IMR-90 (cell line): ENCODE results near the gene SLC25A40. TPM values are rescaled to one million over a fixed set of nuclear protein-coding genes. Genes with fewer than 3 reads are reported as not detected.

Experiments
- ATAC-seq: fragments of 200-7000 bp; cut with Tn5 transposase; 2 replicates; pipeline ENCODE4 v1.9.1; 2020; ENCODE audit warnings: low read depth, mild to moderate bottlenecking, moderate library complexity
- BruUV-seq: library from RNA; stranded (reverse); fragments of 400-500 nt; replicated peaks from 2 replicates; lab custom pipeline; 2021; lab: Mats Ljungman, UMichigan
- CTCF ChIA-PET: fragments of 300-600 bp; formaldehyde crosslinking; extraction: SDS; loops from one replicate; lab custom pipeline; 2021; ENCODE audit warnings: antibody characterized with exemption; lab: Yijun Ruan, JAX
- POLR2A ChIA-PET: fragments of 300-600 bp; sonication (Branson Sonifier 250); formaldehyde crosslinking; loops from one replicate; lab custom pipeline; 2022; ENCODE audit warnings: antibody characterized with exemption; ENCODE audit not compliant: unreplicated experiment; lab: Charles Lee
- DNase-seq: peaks from one replicate; pipeline ENCODE4 v3.0.0; 2013
- H2AFZ ChIP-seq: replicated peaks from 2 replicates; pipeline ENCODE3; 2013; ENCODE audit warnings: low read length, mild to moderate bottlenecking; ENCODE audit not compliant: poor library complexity
- H2AK5ac ChIP-seq: 2 replicates; pipeline ENCODE4 v1.6.1; 2013; ENCODE audit warnings: low read depth, low read length, inconsistent platforms
- H2AK9ac ChIP-seq: replicated peaks from 2 replicates; pipeline ENCODE3; 2013; ENCODE audit warnings: mild to moderate bottlenecking, low read depth, low read length, moderate library complexity; ENCODE audit not compliant: poor library complexity
- H2BK120ac ChIP-seq: 2 replicates; pipeline ENCODE4 v1.6.1; 2013; ENCODE audit warnings: low read depth, low read length, inconsistent platforms
- H2BK15ac ChIP-seq: 3 replicates; pipeline ENCODE4 v1.6.1; 2013; ENCODE audit warnings: low read depth, low read length, inconsistent platforms
- H2BK20ac ChIP-seq: 2 replicates; pipeline ENCODE4 v1.6.1; 2013; ENCODE audit warnings: low read depth, mild to moderate bottlenecking, inconsistent platforms, low read length, moderate library complexity
- H2BK5ac ChIP-seq: 2 replicates; pipeline ENCODE4 v1.6.1; 2013; ENCODE audit warnings: mild to moderate bottlenecking, low read depth, low read length, inconsistent platforms; ENCODE audit not compliant: poor library complexity, severe bottlenecking
- H3K14ac ChIP-seq: replicated peaks from 2 replicates; pipeline ENCODE4 v1.6.1; 2013; ENCODE audit warnings: low read depth, low read length, inconsistent platforms
- H3K18ac ChIP-seq: 2 replicates; pipeline ENCODE4 v1.6.1; 2013; ENCODE audit warnings: low read depth, low read length, control low read depth
- H3K23ac ChIP-seq: 2 replicates; pipeline ENCODE4 v1.6.1; 2013; ENCODE audit warnings: low read depth, low read length, inconsistent platforms
- H3K27ac ChIP-seq: 2 replicates; pipeline ENCODE4 v1.5.1; 2013; ENCODE audit warnings: mild to moderate bottlenecking, control low read depth, low read length; ENCODE audit not compliant: insufficient read depth
- H3K27me3 ChIP-seq: 2 replicates; pipeline ENCODE4 v1.6.1; 2013; ENCODE audit warnings: low read length; ENCODE audit not compliant: control insufficient read depth, insufficient read depth
- H3K36me3 ChIP-seq: 2 replicates; pipeline ENCODE4 v1.6.1; 2013; ENCODE audit warnings: low read length, mixed read lengths; ENCODE audit not compliant: control insufficient read depth, insufficient read depth
- H3K4ac ChIP-seq: 2 replicates; pipeline ENCODE4 v1.6.1; 2013; ENCODE audit warnings: low read depth, low read length, inconsistent platforms
- H3K4me1 ChIP-seq: 2 replicates; pipeline ENCODE4 v1.6.1; 2013; ENCODE audit warnings: low read length, mixed read lengths; ENCODE audit not compliant: control insufficient read depth, insufficient read depth
- H3K4me2 ChIP-seq: 2 replicates; pipeline ENCODE4 v1.6.1; 2013; ENCODE audit warnings: low read depth, mild to moderate bottlenecking, control low read depth, low read length, moderate library complexity
- H3K4me3 ChIP-seq: 2 replicates; pipeline ENCODE4 v1.5.1; 2013; ENCODE audit warnings: low read depth, mild to moderate bottlenecking, control low read depth, low read length, moderate library complexity; ENCODE audit not compliant: insufficient read depth
- H3K56ac ChIP-seq: 2 replicates; pipeline ENCODE4 v1.6.1; 2013; ENCODE audit warnings: low read length, inconsistent platforms; ENCODE audit not compliant: insufficient read depth; ENCODE audit errors: extremely low read depth
- H3K79me1 ChIP-seq, 2 experiments: 2 replicates each; pipeline ENCODE4 v1.6.1; 2013; ENCODE audit warnings: low read length in 2 of 2, inconsistent platforms in 1 of 2, low read depth in 1 of 2
- H3K9ac ChIP-seq: 2 replicates; pipeline ENCODE4 v1.6.1; 2013; ENCODE audit warnings: low read depth, low read length, control low read depth
- H3K9me1 ChIP-seq: 2 replicates; pipeline ENCODE4 v1.6.1; 2013; ENCODE audit warnings: low read length, inconsistent platforms; ENCODE audit not compliant: insufficient read depth
- H3K9me3 ChIP-seq: 2 replicates; pipeline ENCODE4 v1.6.1; 2013; ENCODE audit warnings: low read length; ENCODE audit not compliant: control insufficient read depth, insufficient read depth
- H4K20me1 ChIP-seq: 2 replicates; pipeline ENCODE4 v1.6.1; 2013; ENCODE audit warnings: low read length, inconsistent platforms; ENCODE audit not compliant: insufficient read depth
- H4K5ac ChIP-seq: 2 replicates; pipeline ENCODE4 v1.6.1; 2013; ENCODE audit warnings: mild to moderate bottlenecking, low read depth, low read length, control low read depth
- H4K8ac ChIP-seq, 2 experiments: 2 replicates each; pipeline ENCODE4 v1.6.1; 2013; ENCODE audit warnings: low read depth in 2 of 2, low read length in 2 of 2, control low read depth in 1 of 2, inconsistent platforms in 1 of 2
- H4K91ac ChIP-seq: 2 replicates; pipeline ENCODE4 v1.6.1; 2013; ENCODE audit warnings: low read depth, low read length, inconsistent platforms; ENCODE audit not compliant: insufficient read depth
- BHLHE40 ChIP-seq: fragments of 150-350 bp; IDR thresholded peaks from 2 replicates; pipeline ENCODE4 v1.6.1; 2016; ENCODE audit warnings: mild to moderate bottlenecking, low read depth, low read length
- CEBPB ChIP-seq: IDR thresholded peaks from 2 replicates; pipeline ENCODE4 v1.6.1; 2012; ENCODE audit warnings: low read depth, low read length, improper control_type of control experiment
- CHD1 ChIP-seq: IDR thresholded peaks from 2 replicates; pipeline ENCODE4 v1.6.1; 2012; ENCODE audit warnings: low read depth, low read length, improper control_type of control experiment
- MAFK ChIP-seq: IDR thresholded peaks from 2 replicates; pipeline ENCODE4 v1.6.1; 2012; ENCODE audit warnings: low read depth, low read length, improper control_type of control experiment
- MXI1 ChIP-seq: IDR thresholded peaks from 2 replicates; pipeline ENCODE4 v1.6.1; 2012; ENCODE audit warnings: low read depth, mild to moderate bottlenecking, low read length, moderate library complexity, borderline replicate concordance
- NFE2L2 ChIP-seq: fragments of 150-350 bp; IDR thresholded peaks from 2 replicates; pipeline ENCODE4 v1.6.1; 2016; ENCODE audit warnings: low read depth, mild to moderate bottlenecking, low read length
- POLR2A ChIP-seq: IDR thresholded peaks from 2 replicates; pipeline ENCODE4 v1.6.1; 2012; ENCODE audit warnings: mild to moderate bottlenecking, low read depth, low read length
- RAD21 ChIP-seq: IDR thresholded peaks from 2 replicates; pipeline ENCODE4 v1.6.1; 2012; ENCODE audit warnings: low read length, improper control_type of control experiment
- RCOR1 ChIP-seq: IDR thresholded peaks from 2 replicates; pipeline ENCODE4 v1.6.1; 2012; ENCODE audit warnings: mild to moderate bottlenecking, low read length, improper control_type of control experiment; ENCODE audit not compliant: insufficient replicate concordance
- RFX5 ChIP-seq: IDR thresholded peaks from 2 replicates; pipeline ENCODE4 v1.8.0; 2012; ENCODE audit warnings: low read depth, mild to moderate bottlenecking, low read length, moderate library complexity
- SMC3 ChIP-seq: fragments of 150-350 bp; IDR thresholded peaks from 2 replicates; pipeline ENCODE4 v1.6.1; 2016; ENCODE audit warnings: low read depth, mild to moderate bottlenecking, antibody characterized with exemption, low read length, moderate library complexity
- WGBS, 2 experiments: methylation state at CpG; one replicate each; pipeline versions ENCODE4 v1.1.5 to v1.1.7; 2013; ENCODE audit warnings: missing lambda C conversion rate in 2 of 2; ENCODE audit not compliant: insufficient read length in 1 of 2; ENCODE audit errors: extremely low coverage in 2 of 2; 5-methylcytosine and 5-hydroxymethylcytosine counted together
- dilution Hi-C: fragments of 300-500 bp; cut with HindIII; formaldehyde crosslinking; loops from one replicate; pipeline ENCODE4 v1.14.3; 2018; ENCODE audit warnings: low sequenced_read_pairs; ENCODE audit not compliant: unreplicated experiment
- in situ Hi-C: fragments of 300-500 bp; cut with MboI; formaldehyde crosslinking; loops from 3 replicates; pipeline ENCODE4 v1.14.3; 2019; ENCODE audit warnings: low sequenced_read_pairs, inconsistent platforms, mixed read lengths
- intact Hi-C: fragments of 100-400 bp; cut with micrococcal nuclease; formaldehyde crosslinking; loops from 2 replicates; pipeline ENCODE4 v1.10.0; 2022
- polyA plus RNA-seq, 3 experiments: library from polyadenylated mRNA; depleted of rRNA; stranded (reverse); fragments of >200 nt; gene quantifications; 2 replicates each; pipeline ENCODE4 v1.2.3, GENCODE V29; 2012; ENCODE audit warnings: low replicate concordance in 1 of 3
- total RNA-seq: library from RNA; depleted of rRNA; stranded (reverse); fragments of >200 nt; gene quantifications from 2 replicates; pipeline ENCODE4 v1.2.3, GENCODE V29; 2012
- TF ChIP-seq, protein P1 (sequence below): fragments of 150-350 bp; IDR thresholded peaks from 2 replicates; pipeline ENCODE4 v1.6.1; 2017; ENCODE audit warnings: mild to moderate bottlenecking, antibody characterized with exemption, low read length, low read depth
- TF ChIP-seq, protein P2 (sequence below): fragments of 150-350 bp; IDR thresholded peaks from 2 replicates; pipeline ENCODE4 v1.6.1; 2016; ENCODE audit warnings: low read depth, mild to moderate bottlenecking, low read length, moderate library complexity, borderline replicate concordance
- TF ChIP-seq, protein P3 (sequence below): conservative IDR thresholded peaks from 2 replicates; pipeline ENCODE4 v1.5.1; 2012; ENCODE audit warnings: mild to moderate bottlenecking, low read depth, low read length, improper control_type of control experiment

The SLC25A40 gene
- total and polyA plus RNA-seq, 2 of the 4 experiments (the other 2 are of a cell fraction): 4.7 to 6.1 TPM

DNA sequence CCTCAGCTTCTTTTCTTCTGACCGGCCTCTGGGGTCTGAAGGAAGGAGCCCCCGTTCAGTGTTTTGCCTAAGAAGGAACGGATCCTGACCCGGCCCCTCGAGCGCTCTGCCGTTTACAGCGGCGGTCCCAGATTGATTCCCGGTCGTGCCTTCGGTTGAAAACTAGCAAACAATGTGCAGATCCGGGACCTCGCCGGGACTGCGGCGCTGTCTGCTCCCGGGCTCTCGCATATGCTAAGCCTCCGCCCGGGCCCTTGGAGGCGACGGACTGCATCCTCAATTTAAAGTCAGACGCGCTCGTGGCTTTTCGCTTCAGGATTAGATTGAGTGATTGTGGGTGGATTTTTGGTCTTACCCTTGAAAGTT is 692 bp upstream of the SLC25A40 start:
- Histone ChIP-seq H2BK20ac (no peak overlapping the region), H2BK15ac (no peak overlapping the region), H3K36me3 (no peaks in the 10 kb centered on the region), H3K27me3 (no peaks in the 10 kb centered on the region), H3K18ac (no peak overlapping the region), H2AK5ac (no peak overlapping the region), H4K20me1 (no peaks in the 10 kb centered on the region), H3K4me1 (no peaks in the 10 kb centered on the region), H2BK120ac (0 out of 2 replicates have a peak overlapping the region, but pooled peaks have one; percentile 23), H3K9me3 (no peaks in the 10 kb centered on the region), H3K4me2 (peak overlapping the region; percentile 78), H3K4ac (peak overlapping the region; percentile 60; the same call in 1 of the 2 replicates), H3K9me1 (no peaks in the 10 kb centered on the region), H3K56ac (peak overlapping the region; percentile 72; the same call in 1 of the 2 replicates), H4K8ac (peak overlapping the region in 1 of 2 experiments; percentile 67; a peak in 1 of 4 replicates), H3K79me1 (peaks cover 7 to 27% of the 10 kb centered on the region in 2 experiments; a peak in 3 of 4 replicates), H4K91ac (no peak overlapping the region), H2AFZ (peak overlapping the region; percentile 96), H4K5ac (no peak overlapping the region), H3K23ac (peak overlapping the region; percentile 74), H3K4me3 (peak overlapping the region; percentile 61), H3K9ac (peak overlapping the region; percentile 51), H2AK9ac (peak overlapping the region; percentile 8), H3K14ac (peak overlapping the region; percentile 43; the same call in 1 of the 2 replicates), H2BK5ac (no peak overlapping the region), H3K27ac (peak overlapping the region; percentile 39)
- 2% methylated on average over 12 of the region's 27 CpGs; no CpG with 5 or more reads in 1 of the 2 experiments for WGBS, 2 experiments
- intact Hi-C loops: loop anchor here (1.0 to 10.0 kb wide), 5 partner anchors 8 to 722 kb away; partner anchors contain the start of gene DMTF1
- dilution Hi-C loops: no loop called here
- DNase-seq (peak; percentile 61), ATAC-seq (peak; percentile 49)
- no peak for TF ChIP-seq BHLHE40
- no peak for TF ChIP-seq CEBPB
- TF ChIP-seq MXI1: 0 out of 2 replicates have a peak, but pooled peaks have one; percentile 34
- no peak for TF ChIP-seq NFE2L2
- no peak for TF ChIP-seq SMC3
- TF ChIP-seq RAD21: no peak
- TF ChIP-seq RCOR1: no peak
- 0 out of 2 replicates have a peak, but pooled peaks have one; percentile 32 for TF ChIP-seq CHD1
- TF ChIP-seq, protein P1, sequence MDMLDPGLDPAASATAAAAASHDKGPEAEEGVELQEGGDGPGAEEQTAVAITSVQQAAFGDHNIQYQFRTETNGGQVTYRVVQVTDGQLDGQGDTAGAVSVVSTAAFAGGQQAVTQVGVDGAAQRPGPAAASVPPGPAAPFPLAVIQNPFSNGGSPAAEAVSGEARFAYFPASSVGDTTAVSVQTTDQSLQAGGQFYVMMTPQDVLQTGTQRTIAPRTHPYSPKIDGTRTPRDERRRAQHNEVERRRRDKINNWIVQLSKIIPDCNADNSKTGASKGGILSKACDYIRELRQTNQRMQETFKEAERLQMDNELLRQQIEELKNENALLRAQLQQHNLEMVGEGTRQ: no peak
- TF ChIP-seq, protein P2, sequence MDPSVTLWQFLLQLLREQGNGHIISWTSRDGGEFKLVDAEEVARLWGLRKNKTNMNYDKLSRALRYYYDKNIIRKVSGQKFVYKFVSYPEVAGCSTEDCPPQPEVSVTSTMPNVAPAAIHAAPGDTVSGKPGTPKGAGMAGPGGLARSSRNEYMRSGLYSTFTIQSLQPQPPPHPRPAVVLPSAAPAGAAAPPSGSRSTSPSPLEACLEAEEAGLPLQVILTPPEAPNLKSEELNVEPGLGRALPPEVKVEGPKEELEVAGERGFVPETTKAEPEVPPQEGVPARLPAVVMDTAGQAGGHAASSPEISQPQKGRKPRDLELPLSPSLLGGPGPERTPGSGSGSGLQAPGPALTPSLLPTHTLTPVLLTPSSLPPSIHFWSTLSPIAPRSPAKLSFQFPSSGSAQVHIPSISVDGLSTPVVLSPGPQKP: no peak
- no peak for TF ChIP-seq MAFK
- TF ChIP-seq, protein P3, sequence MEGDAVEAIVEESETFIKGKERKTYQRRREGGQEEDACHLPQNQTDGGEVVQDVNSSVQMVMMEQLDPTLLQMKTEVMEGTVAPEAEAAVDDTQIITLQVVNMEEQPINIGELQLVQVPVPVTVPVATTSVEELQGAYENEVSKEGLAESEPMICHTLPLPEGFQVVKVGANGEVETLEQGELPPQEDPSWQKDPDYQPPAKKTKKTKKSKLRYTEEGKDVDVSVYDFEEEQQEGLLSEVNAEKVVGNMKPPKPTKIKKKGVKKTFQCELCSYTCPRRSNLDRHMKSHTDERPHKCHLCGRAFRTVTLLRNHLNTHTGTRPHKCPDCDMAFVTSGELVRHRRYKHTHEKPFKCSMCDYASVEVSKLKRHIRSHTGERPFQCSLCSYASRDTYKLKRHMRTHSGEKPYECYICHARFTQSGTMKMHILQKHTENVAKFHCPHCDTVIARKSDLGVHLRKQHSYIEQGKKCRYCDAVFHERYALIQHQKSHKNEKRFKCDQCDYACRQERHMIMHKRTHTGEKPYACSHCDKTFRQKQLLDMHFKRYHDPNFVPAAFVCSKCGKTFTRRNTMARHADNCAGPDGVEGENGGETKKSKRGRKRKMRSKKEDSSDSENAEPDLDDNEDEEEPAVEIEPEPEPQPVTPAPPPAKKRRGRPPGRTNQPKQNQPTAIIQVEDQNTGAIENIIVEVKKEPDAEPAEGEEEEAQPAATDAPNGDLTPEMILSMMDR: no peak; the same call in 1 of the 2 replicates
- TF ChIP-seq RFX5: no peak
- no peak for TF ChIP-seq POLR2A
- ChIA-PET POLR2A (no interaction called here), CTCF (no interaction called here)
- in situ Hi-C loops: loop anchor here (10.0 kb wide), 1 partner anchor 562 kb away; no protein-coding TSS in a partner anchor
- TSS peak; percentile 49 for BruUV-seq
